Large intestine (tissue), 3 donors: ENCODE data around the gene HRH3. TPM values are rescaled to one million over a fixed set of nuclear protein-coding genes. Genes with fewer than 3 reads are reported as not detected.

Experiments used
- DNase-seq, 2 donors: peaks; one replicate each; pipeline versions ENCODE4 v3.0.0 to v3.0.0-alpha.2; 2013
- H3K27ac ChIP-seq: one replicate; pipeline ENCODE4 v1.5.1; 2013; ENCODE audit warnings: low read length
- H3K27me3 ChIP-seq: 2 replicates; pipeline ENCODE4 v1.6.1; 2013; ENCODE audit warnings: low read length; ENCODE audit not compliant: control insufficient read depth, insufficient read depth
- H3K36me3 ChIP-seq: 2 replicates; pipeline ENCODE4 v1.6.1; 2013; ENCODE audit warnings: low read length; ENCODE audit not compliant: control insufficient read depth, insufficient read depth
- H3K4me1 ChIP-seq: one replicate; pipeline ENCODE4 v1.6.1; 2013; ENCODE audit warnings: low read length; ENCODE audit not compliant: control insufficient read depth, insufficient read depth
- H3K4me3 ChIP-seq: one replicate; pipeline ENCODE4 v1.5.1; 2013; ENCODE audit warnings: low read length
- H3K9me3 ChIP-seq: one replicate; pipeline ENCODE4 v1.6.1; 2013; ENCODE audit warnings: mild to moderate bottlenecking, low read depth, low read length, moderate library complexity; ENCODE audit not compliant: control insufficient read depth
- WGBS: methylation state at CpG from one replicate; pipeline ENCODE4 v1.1.5; 2013; ENCODE audit warnings: low lambda C conversion rate; ENCODE audit not compliant: insufficient coverage; 5-methylcytosine and 5-hydroxymethylcytosine counted together
- polyA plus RNA-seq: library from polyadenylated mRNA; unstranded; fragments of 120-200 nt; gene quantifications from one replicate; pipeline ENCODE4 v1.2.1, GENCODE V29; 2013

HRH3 gene
- polyA plus RNA-seq, 1 donor: 0.33 TPM

- Histone ChIP-seq H3K36me3 (peaks cover 43% of the 10 kb centered on the region), H3K27me3 (no peaks in the 10 kb centered on the region), H3K9me3 (no peaks in the 10 kb centered on the region), H3K4me1 (no peaks in the 10 kb centered on the region), H3K4me3 (no peak overlapping the region), H3K27ac (no peak overlapping the region)
- no CpG with 5 or more reads among the region's 10 CpGs for WGBS
- DNase-seq: no peak
These were observed 44.4 kb downstream of the HRH3 start for GRCh38 chr20:62175711-62176110.

- Histone ChIP-seq H3K27ac (no peak overlapping the region), H3K4me1 (no peaks in the 10 kb centered on the region), H3K9me3 (no peaks in the 10 kb centered on the region), H3K27me3 (no peaks in the 10 kb centered on the region), H3K36me3 (peaks cover 43% of the 10 kb centered on the region), H3K4me3 (no peak overlapping the region)
- DNase-seq: no peak
- no CpG with 5 or more reads among the region's 26 CpGs for WGBS
These were observed 45.0 kb downstream of the HRH3 start for GRCh38 chr20:62174870-62175624.

- Histone ChIP-seq H3K36me3 (peaks cover 39% of the 10 kb centered on the region), H3K9me3 (no peaks in the 10 kb centered on the region), H3K27ac (no peak overlapping the region), H3K4me3 (no peak overlapping the region), H3K27me3 (no peaks in the 10 kb centered on the region), H3K4me1 (no peaks in the 10 kb centered on the region)
- DNase-seq: no peak
- 100% methylated on average over 1 of the region's 28 CpGs for WGBS
These were observed 45.9 kb downstream of the HRH3 start for GRCh38 chr20:62174021-62174804.

- DNase-seq: no peak
- peaks cover 44% of the 10 kb centered on the region for H3K36me3 ChIP-seq
- WGBS: no CpG with 5 or more reads among the region's 18 CpGs
- H3K4me3 ChIP-seq: no peak overlapping the region
- no peak overlapping the region for H3K27ac ChIP-seq
- no peaks in the 10 kb centered on the region for H3K27me3 ChIP-seq
- H3K4me1 ChIP-seq: no peaks in the 10 kb centered on the region
- H3K9me3 ChIP-seq: no peaks in the 10 kb centered on the region
These were observed 47.4 kb downstream of the HRH3 start for GRCh38 chr20:62172666-62173065.

GRCh38 chr20:62171245-62171644, 48.8 kb downstream of the HRH3 start:
- Histone ChIP-seq H3K36me3 (peaks cover 47% of the 10 kb centered on the region), H3K9me3 (no peaks in the 10 kb centered on the region), H3K4me3 (no peak overlapping the region), H3K4me1 (no peaks in the 10 kb centered on the region), H3K27ac (no peak overlapping the region), H3K27me3 (no peaks in the 10 kb centered on the region)
- no CpG with 5 or more reads among the region's 8 CpGs for WGBS
- DNase-seq: no peak

GRCh38 chr20:62170536-62170935, 49.5 kb downstream of the HRH3 start:
- no CpG with 5 or more reads among the region's 9 CpGs for WGBS
- Histone ChIP-seq H3K9me3 (no peaks in the 10 kb centered on the region), H3K27me3 (no peaks in the 10 kb centered on the region), H3K27ac (no peak overlapping the region), H3K36me3 (peaks cover 51% of the 10 kb centered on the region), H3K4me3 (no peak overlapping the region), H3K4me1 (no peaks in the 10 kb centered on the region)
- no peak for DNase-seq

GRCh38 chr20:62168890-62169435, 51.1 kb downstream of the HRH3 start:
- no CpG with 5 or more reads among the region's 23 CpGs for WGBS
- Histone ChIP-seq H3K9me3 (no peaks in the 10 kb centered on the region), H3K36me3 (peaks cover 53% of the 10 kb centered on the region)

GRCh38 chr20:62168061-62168460, 52.0 kb downstream of the HRH3 start:
- no peak for DNase-seq
- Histone ChIP-seq H3K4me3 (no peak overlapping the region), H3K27me3 (no peaks in the 10 kb centered on the region), H3K4me1 (no peaks in the 10 kb centered on the region), H3K36me3 (peaks cover 57% of the 10 kb centered on the region), H3K27ac (no peak overlapping the region), H3K9me3 (no peaks in the 10 kb centered on the region)
- WGBS: no CpG with 5 or more reads among the region's 4 CpGs

More at GRCh38 chr20:62168890-62169435, 51.1 kb downstream of the HRH3 start:
- Histone ChIP-seq H3K27ac (no peak overlapping the region), H3K4me3 (no peak overlapping the region), H3K27me3 (no peaks in the 10 kb centered on the region), H3K4me1 (no peaks in the 10 kb centered on the region)
- no peak for DNase-seq

- DNase-seq: no peak
- H3K4me1 ChIP-seq: no peaks in the 10 kb centered on the region
- H3K27me3 ChIP-seq: no peaks in the 10 kb centered on the region
- H3K4me3 ChIP-seq: no peak overlapping the region
- no CpG with 5 or more reads among the region's 6 CpGs for WGBS
- no peaks in the 10 kb centered on the region for H3K9me3 ChIP-seq
- peaks cover 57% of the 10 kb centered on the region for H3K36me3 ChIP-seq
- H3K27ac ChIP-seq: no peak overlapping the region
These were observed 52.6 kb downstream of the HRH3 start for GRCh38 chr20:62167474-62167873.

- H3K4me1 ChIP-seq: no peaks in the 10 kb centered on the region
- no peak overlapping the region for H3K27ac ChIP-seq
- no CpG with 5 or more reads among the region's 25 CpGs for WGBS
- H3K36me3 ChIP-seq: peaks cover 67% of the 10 kb centered on the region
- H3K9me3 ChIP-seq: no peaks in the 10 kb centered on the region
- no peak for DNase-seq
- no peak overlapping the region for H3K4me3 ChIP-seq
- H3K27me3 ChIP-seq: no peaks in the 10 kb centered on the region
These were observed 54.2 kb downstream of the HRH3 start for GRCh38 chr20:62165762-62166399.
